OCI-LY1 (cell line): ENCODE data around the gene LRMDA.

ENCODE experiments used
- H2AFZ ChIP-seq: fragments of 200-600 bp; sonication (generic), shearing (Covaris generic); 2 replicates; pipeline ENCODE4 v1.6.0; 2014; ENCODE audit warnings: antibody characterized with exemption, mild to moderate bottlenecking, low read length
- H3F3A ChIP-seq: fragments of 200-600 bp; sonication (generic), shearing (Covaris generic); 2 replicates; pipeline ENCODE4 v1.6.0; 2014; ENCODE audit warnings: mild to moderate bottlenecking, antibody characterized with exemption, low read length, moderate library complexity; ENCODE audit not compliant: insufficient read depth
- H3K27ac ChIP-seq: fragments of 200-600 bp; sonication (generic); 2 replicates; pipeline ENCODE4 v1.5.1; 2014; ENCODE audit warnings: low read length, mixed run types, mild to moderate bottlenecking, low read depth; ENCODE audit not compliant: poor library complexity, severe bottlenecking
- H3K27me3 ChIP-seq: fragments of 200-600 bp; sonication (generic); 2 replicates; pipeline ENCODE4 v1.6.0; 2014; ENCODE audit warnings: antibody characterized with exemption, mild to moderate bottlenecking, low read length, moderate library complexity; ENCODE audit not compliant: insufficient read depth
- H3K36me3 ChIP-seq: fragments of 200-600 bp; sonication (generic); 2 replicates; pipeline ENCODE4 v1.6.1; 2014; ENCODE audit warnings: mild to moderate bottlenecking, antibody characterized with exemption, low read length, moderate library complexity, mixed read lengths; ENCODE audit not compliant: insufficient read depth
- H3K4me1 ChIP-seq: fragments of 200-600 bp; sonication (generic); 2 replicates; pipeline ENCODE4 v1.5.1; 2014; ENCODE audit warnings: mild to moderate bottlenecking, low read length, moderate library complexity; ENCODE audit not compliant: insufficient read depth, severe bottlenecking
- H3K4me2 ChIP-seq: fragments of 200-600 bp; sonication (generic), shearing (Covaris generic); 2 replicates; pipeline ENCODE4 v1.6.1; 2014; ENCODE audit warnings: low read length
- H3K4me3 ChIP-seq: fragments of 200-600 bp; sonication (generic); 2 replicates; pipeline ENCODE4 v1.5.1; 2014; ENCODE audit warnings: low read length, low read depth, mild to moderate bottlenecking, mixed read lengths; ENCODE audit not compliant: poor library complexity, severe bottlenecking
- H3K79me2 ChIP-seq: fragments of 200-600 bp; shearing (Covaris generic); 2 replicates; pipeline ENCODE4 v1.6.1; 2016; ENCODE audit warnings: mixed run types, low read length, mixed read lengths; ENCODE audit not compliant: insufficient read depth
- H3K9ac ChIP-seq: fragments of 200-600 bp; sonication (generic), shearing (Covaris generic); 2 replicates; pipeline ENCODE4 v1.6.1; 2014; ENCODE audit warnings: mild to moderate bottlenecking, low read length, mixed read lengths
- H3K9me2 ChIP-seq: fragments of 200-600 bp; sonication (generic), shearing (Covaris generic); 2 replicates; pipeline ENCODE4 v1.6.1; 2014; ENCODE audit warnings: low read depth, mild to moderate bottlenecking, low read length, mixed read lengths
- H3K9me3 ChIP-seq: fragments of 200-600 bp; shearing (Covaris generic); 2 replicates; pipeline ENCODE4 v1.6.1; 2014; ENCODE audit warnings: low read length, mixed read lengths
- H4K20me1 ChIP-seq: fragments of 200-600 bp; sonication (generic), shearing (Covaris generic); 2 replicates; pipeline ENCODE4 v1.6.0; 2016; ENCODE audit warnings: mild to moderate bottlenecking, low read length; ENCODE audit not compliant: insufficient read depth
- EZH2 ChIP-seq: fragments of 200-600 bp; sonication (generic), shearing (Covaris generic); IDR thresholded peaks from 2 replicates; pipeline ENCODE4 v1.8.0; 2017; ENCODE audit warnings: borderline replicate concordance, mixed run types, mild to moderate bottlenecking, antibody characterized with exemption, low read length, moderate library complexity, mixed read lengths
- TF ChIP-seq, protein P1 (sequence below): fragments of 200-600 bp; sonication (generic), shearing (Covaris generic); IDR thresholded peaks from 2 replicates; pipeline ENCODE4 v1.5.1; 2017; ENCODE audit warnings: mild to moderate bottlenecking, antibody characterized with exemption, low read length, moderate library complexity, mixed read lengths

Gene LRMDA

DNA sequence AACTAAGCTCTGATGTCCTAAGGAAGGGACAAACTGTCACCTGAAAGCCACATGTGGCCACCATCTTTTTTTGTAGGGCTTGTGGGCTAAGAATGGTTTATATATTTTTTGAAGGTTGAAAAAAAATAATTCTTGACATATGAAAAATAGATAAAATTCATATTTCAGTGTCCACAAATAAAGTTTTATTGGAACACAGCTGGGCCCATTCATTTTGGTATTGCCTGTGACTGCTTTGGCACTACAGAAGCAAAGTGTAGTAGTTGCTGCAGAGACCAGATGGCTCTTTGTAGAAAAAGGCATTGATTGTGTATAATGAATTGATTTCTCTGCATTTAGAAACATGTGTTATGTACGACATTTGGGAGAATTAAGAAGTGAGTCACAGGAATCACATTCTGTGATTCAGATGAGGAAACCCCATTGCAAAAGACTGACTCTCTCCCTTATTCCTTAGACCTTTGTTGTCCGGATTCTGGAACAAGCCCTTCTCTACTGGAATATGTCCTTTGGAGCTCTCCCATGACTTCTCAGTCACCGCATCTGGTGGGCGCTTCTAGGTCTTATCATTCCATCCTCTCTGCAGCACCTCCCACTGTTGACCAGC is 438.7 kb downstream of the LRMDA start:
- no peak overlapping the region for H3K4me3 ChIP-seq
- H3K36me3 ChIP-seq = no peaks in the 10 kb centered on the region
- no peak overlapping the region for H3K4me2 ChIP-seq
- H3K9me3 ChIP-seq = no peaks in the 10 kb centered on the region
- no peaks in the 10 kb centered on the region for H4K20me1 ChIP-seq
- H3K27me3 ChIP-seq = no peaks in the 10 kb centered on the region
- H3K79me2 ChIP-seq = no peaks in the 10 kb centered on the region
- TF ChIP-seq, protein P1, sequence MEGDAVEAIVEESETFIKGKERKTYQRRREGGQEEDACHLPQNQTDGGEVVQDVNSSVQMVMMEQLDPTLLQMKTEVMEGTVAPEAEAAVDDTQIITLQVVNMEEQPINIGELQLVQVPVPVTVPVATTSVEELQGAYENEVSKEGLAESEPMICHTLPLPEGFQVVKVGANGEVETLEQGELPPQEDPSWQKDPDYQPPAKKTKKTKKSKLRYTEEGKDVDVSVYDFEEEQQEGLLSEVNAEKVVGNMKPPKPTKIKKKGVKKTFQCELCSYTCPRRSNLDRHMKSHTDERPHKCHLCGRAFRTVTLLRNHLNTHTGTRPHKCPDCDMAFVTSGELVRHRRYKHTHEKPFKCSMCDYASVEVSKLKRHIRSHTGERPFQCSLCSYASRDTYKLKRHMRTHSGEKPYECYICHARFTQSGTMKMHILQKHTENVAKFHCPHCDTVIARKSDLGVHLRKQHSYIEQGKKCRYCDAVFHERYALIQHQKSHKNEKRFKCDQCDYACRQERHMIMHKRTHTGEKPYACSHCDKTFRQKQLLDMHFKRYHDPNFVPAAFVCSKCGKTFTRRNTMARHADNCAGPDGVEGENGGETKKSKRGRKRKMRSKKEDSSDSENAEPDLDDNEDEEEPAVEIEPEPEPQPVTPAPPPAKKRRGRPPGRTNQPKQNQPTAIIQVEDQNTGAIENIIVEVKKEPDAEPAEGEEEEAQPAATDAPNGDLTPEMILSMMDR = no peak
- TF ChIP-seq EZH2 = no peak
- H3K9ac ChIP-seq = no peak overlapping the region
- no peaks in the 10 kb centered on the region for H3F3A ChIP-seq
- no peak overlapping the region for H2AFZ ChIP-seq
- H3K9me2 ChIP-seq = no peaks in the 10 kb centered on the region
- H3K27ac ChIP-seq = no peak overlapping the region
- no peaks in the 10 kb centered on the region for H3K4me1 ChIP-seq

- no peak overlapping the region for H2AFZ ChIP-seq
- H3K36me3 ChIP-seq = no peaks in the 10 kb centered on the region
- no peaks in the 10 kb centered on the region for H4K20me1 ChIP-seq
- no peak overlapping the region for H3K4me2 ChIP-seq
- H3K79me2 ChIP-seq = no peaks in the 10 kb centered on the region
- TF ChIP-seq EZH2 = no peak
- no peak overlapping the region for H3K4me3 ChIP-seq
- no peaks in the 10 kb centered on the region for H3K4me1 ChIP-seq
- no peaks in the 10 kb centered on the region for H3K27me3 ChIP-seq
- no peaks in the 10 kb centered on the region for H3K9me2 ChIP-seq
- H3K9me3 ChIP-seq = no peaks in the 10 kb centered on the region
- no peak overlapping the region for H3K27ac ChIP-seq
- H3F3A ChIP-seq = no peaks in the 10 kb centered on the region
- no peak overlapping the region for H3K9ac ChIP-seq
Measured at GRCh38 chr10:75875740-75876139, 444.3 kb downstream of the LRMDA start.

DNA sequence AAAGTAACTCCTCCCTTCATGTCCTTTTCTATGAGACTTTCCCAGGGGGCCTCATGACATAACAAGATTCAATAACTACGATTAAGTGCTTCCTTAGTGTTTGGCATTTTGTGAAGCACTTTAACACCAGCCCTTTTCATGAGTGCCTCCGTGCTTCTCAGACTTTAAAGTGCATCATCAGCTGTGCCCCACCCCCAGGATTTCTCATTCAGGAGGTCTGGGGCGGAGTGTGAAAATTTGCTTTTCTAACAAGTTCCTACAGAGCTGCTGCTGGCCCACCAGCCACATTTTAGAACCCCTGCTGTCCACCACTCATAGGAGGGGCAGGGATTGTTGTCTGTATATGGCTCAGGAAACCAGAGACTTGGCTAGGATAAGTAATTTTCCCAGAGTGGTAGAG is 445.3 kb downstream of the LRMDA start:
- H4K20me1 ChIP-seq = no peaks in the 10 kb centered on the region
- H3K9me3 ChIP-seq = no peaks in the 10 kb centered on the region
- H2AFZ ChIP-seq = no peak overlapping the region
- no peaks in the 10 kb centered on the region for H3K36me3 ChIP-seq
- no peaks in the 10 kb centered on the region for H3K27me3 ChIP-seq
- H3K9me2 ChIP-seq = no peaks in the 10 kb centered on the region
- no peak overlapping the region for H3K4me2 ChIP-seq
- H3K27ac ChIP-seq = no peak overlapping the region
- H3K4me1 ChIP-seq = no peaks in the 10 kb centered on the region
- TF ChIP-seq, protein P1 = no peak
- no peak for TF ChIP-seq EZH2
- no peak overlapping the region for H3K4me3 ChIP-seq
- H3F3A ChIP-seq = no peaks in the 10 kb centered on the region
- H3K9ac ChIP-seq = no peak overlapping the region
- H3K79me2 ChIP-seq = no peaks in the 10 kb centered on the region

DNA sequence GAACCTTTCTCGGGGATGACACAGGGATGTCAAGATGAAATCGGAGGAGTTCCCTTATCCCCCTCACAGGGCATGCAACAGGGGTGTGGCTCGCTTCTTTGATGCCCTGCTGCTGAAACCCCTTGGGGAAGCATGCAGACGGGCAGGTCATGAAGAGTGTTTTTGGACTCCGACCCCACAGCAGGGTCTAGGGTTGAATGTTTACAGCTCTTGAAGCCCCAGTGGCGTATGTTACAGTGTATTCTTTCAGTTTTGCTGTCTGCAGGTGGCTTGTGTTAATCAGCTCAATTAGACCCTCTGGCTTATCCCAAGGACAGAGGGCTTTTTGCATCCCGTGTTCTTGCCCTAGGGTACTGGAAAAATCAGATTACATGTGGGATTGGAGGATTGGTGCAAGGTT is 446.5 kb downstream of the LRMDA start:
- Histone ChIP-seq H2AFZ (no peak overlapping the region), H3K27ac (no peak overlapping the region), H3K4me2 (no peak overlapping the region), H3K27me3 (no peaks in the 10 kb centered on the region), H3K4me3 (no peak overlapping the region), H3F3A (no peaks in the 10 kb centered on the region), H3K4me1 (no peaks in the 10 kb centered on the region), H4K20me1 (no peaks in the 10 kb centered on the region), H3K9ac (no peak overlapping the region), H3K79me2 (no peaks in the 10 kb centered on the region), H3K9me2 (no peaks in the 10 kb centered on the region), H3K9me3 (no peaks in the 10 kb centered on the region), H3K36me3 (no peaks in the 10 kb centered on the region)
- TF ChIP-seq EZH2 = no peak
- TF ChIP-seq, protein P1 = no peak
